NB4 (cell line): ENCODE measurements around the gene TCF4.

Source experiments
- CTCF ChIP-seq: IDR thresholded peaks from one replicate; pipeline ENCODE4 v1.5.1; 2012; ENCODE audit warnings: low read depth, low read length
- MAX ChIP-seq: IDR thresholded peaks from 2 replicates; pipeline ENCODE4 v1.6.1; 2011; ENCODE audit warnings: low read depth, low read length
- POLR2A ChIP-seq: IDR thresholded peaks from 2 replicates; pipeline ENCODE4 v1.6.1; 2011; ENCODE audit warnings: mild to moderate bottlenecking; ENCODE audit not compliant: insufficient read length; ENCODE audit errors: extremely low read depth

DNA sequence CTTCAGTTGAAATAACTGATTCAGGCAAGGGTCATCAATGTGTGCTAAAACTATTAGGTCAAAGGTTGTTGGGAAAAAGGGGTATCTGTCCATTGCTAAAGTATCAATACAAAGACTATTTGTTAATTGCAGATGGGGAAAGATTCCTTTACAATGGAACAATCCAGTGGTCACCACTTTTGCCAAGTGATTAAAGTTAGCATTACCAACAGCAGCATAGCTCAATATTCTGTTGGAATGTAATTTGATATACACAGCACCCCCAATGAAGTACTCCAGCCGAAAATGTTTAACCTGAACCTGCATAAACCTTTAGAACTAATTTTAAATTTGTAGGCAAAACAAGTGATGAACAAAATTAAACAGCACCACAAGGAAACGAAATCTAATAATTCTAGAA is 191.0 kb downstream of the TCF4 start:
- TF ChIP-seq POLR2A, result no peak
- no peak for TF ChIP-seq CTCF
- TF ChIP-seq MAX, result no peak
